Motor neuron (in vitro differentiated cells): ENCODE data around the gene ARHGAP31. TPM values are rescaled to one million over a fixed set of nuclear protein-coding genes. Genes with fewer than 3 reads are reported as not detected.
A peak's percentile ranks its signal among the peaks of the same experiment; 100 is the strongest.

Experiments used
- ATAC-seq, 8 experiments: fragments of 200-7000 bp; cut with Tn5 transposase; replicated peaks in 6 of 8; 2 replicates each; pipeline ENCODE4 v1.8.0; 2021; ENCODE audit warnings: mild to moderate bottlenecking in 8 of 8, moderate library complexity in 8 of 8
- H3K27ac ChIP-seq, 2 donors: fragments of 250-450 bp; sonication (Bioruptor Pico); 2 replicates each; pipeline ENCODE4 v1.9.0; 2021; ENCODE audit warnings: antibody characterized with exemption in 2 of 2, mild to moderate bottlenecking in 2 of 2, moderate library complexity in 1 of 2
- H3K4me1 ChIP-seq, 2 donors: fragments of 250-450 bp; sonication (Bioruptor Pico); replicated peaks in 1 of 2; 2 replicates each; pipeline ENCODE4 v1.6.1; 2021; ENCODE audit warnings: antibody characterized with exemption in 2 of 2, mild to moderate bottlenecking in 2 of 2, moderate library complexity in 1 of 2
- H3K4me3 ChIP-seq, 5 donors: fragments of 250-450 bp; sonication (Bioruptor Pico); 2 replicates each; pipeline ENCODE4 v1.9.0; 2021; ENCODE audit warnings: antibody characterized with exemption in 5 of 5, mild to moderate bottlenecking in 5 of 5, moderate library complexity in 4 of 5
- WGBS, 10 experiments: fragments of 450-650 bp; shearing (Covaris generic); methylation state at CpG; one replicate each; pipeline ENCODE4 v1.0.0; 2022; 5-methylcytosine and 5-hydroxymethylcytosine counted together
- in situ Hi-C, 9 experiments: fragments of 400-800 bp; cut with MboI; loops; one replicate each; pipeline ENCODE4 v1.15.0; 2021; ENCODE audit warnings: low sequenced_read_pairs in 9 of 9, low pct_unique_long_range_greater_than_20kb in 2 of 9; ENCODE audit not compliant: unreplicated experiment in 9 of 9
- total RNA-seq, 8 experiments: library from RNA; unstranded; fragments of 300-600 nt; gene quantifications; 2 replicates each; pipeline versions ENCODE4 v1.2.3 to v1.2.4, GENCODE V29; 2022

The ARHGAP31 gene
- total RNA-seq, 8 experiments from 2014 or later: 0.58 to 15.6 (median 3.8) TPM

GRCh38 chr3:119417771-119418512 lies 123.8 kb downstream of the ARHGAP31 start:
- in situ Hi-C loops: no loop called here
- ATAC-seq: no peak

GRCh38 chr3:119418641-119419040 lies 124.5 kb downstream of the ARHGAP31 start:
- ATAC-seq: no peak
- H3K4me3 ChIP-seq: no peak overlapping the region
- H3K4me1 ChIP-seq: no peaks in the 10 kb centered on the region
- no peak overlapping the region for H3K27ac ChIP-seq
- in situ Hi-C loops: no loop called here

More at GRCh38 chr3:119417771-119418512, 123.8 kb downstream of the ARHGAP31 start:
- no peak overlapping the region for H3K4me3 ChIP-seq
- H3K4me1 ChIP-seq: no peaks in the 10 kb centered on the region
- no peak overlapping the region for H3K27ac ChIP-seq
- WGBS, 10 experiments: 83 to 100% (median 92%) methylated on average over 1 to 6 of the region's 8 CpGs; no CpG with 5 or more reads in 3 of the 10 experiments

- Histone ChIP-seq H3K4me1 (no peaks in the 10 kb centered on the region), H3K4me3 (no peak overlapping the region), H3K27ac (no peak overlapping the region)
- ATAC-seq: no peak
- in situ Hi-C loops: no loop called here
- WGBS, 10 experiments: 0 to 100% (median 80%) methylated on average over 1 to 2 of the region's 2 CpGs; no CpG with 5 or more reads in 2 of the 10 experiments
These were observed 126.0 kb downstream of the ARHGAP31 start for GRCh38 chr3:119420196-119420595.

GRCh38 chr3:119427669-119428068 lies 133.5 kb downstream of the ARHGAP31 start:
- in situ Hi-C loops: no loop called here
- Histone ChIP-seq H3K27ac (no peak overlapping the region), H3K4me1 (no peaks in the 10 kb centered on the region), H3K4me3 (no peak overlapping the region)
- ATAC-seq: no peak
- WGBS, 10 experiments: 86 to 100% (median 100%) methylated on average over 1 of the region's 1 CpG

GRCh38 chr3:119428538-119428937 lies 134.4 kb downstream of the ARHGAP31 start:
- ATAC-seq: no peak
- in situ Hi-C loops: no loop called here
- Histone ChIP-seq H3K27ac (no peak overlapping the region), H3K4me3 (no peak overlapping the region), H3K4me1 (no peaks in the 10 kb centered on the region)
- 67 to 100% (median 93%) methylated on average over 1 of the region's 1 CpG; no CpG with 5 or more reads in 4 of the 10 experiments for WGBS, 10 experiments

GRCh38 chr3:119433613-119434325 lies 139.6 kb downstream of the ARHGAP31 start:
- Histone ChIP-seq H3K4me3 (no peak overlapping the region), H3K27ac (no peak overlapping the region), H3K4me1 (no peaks in the 10 kb centered on the region)
- 73 to 100% (median 100%) methylated on average over 1 to 3 of the region's 3 CpGs; no CpG with 5 or more reads in 1 of the 10 experiments for WGBS, 10 experiments
- ATAC-seq: no peak
- in situ Hi-C loops: no loop called here

- Histone ChIP-seq H3K27ac (no peak overlapping the region), H3K4me3 (no peak overlapping the region), H3K4me1 (no peaks in the 10 kb centered on the region)
- in situ Hi-C loops: no loop called here
- no peak for ATAC-seq
- WGBS, 10 experiments: 40 to 100% (median 93%) methylated on average over 1 to 4 of the region's 4 CpGs; no CpG with 5 or more reads in 2 of the 10 experiments
These were observed 140.5 kb downstream of the ARHGAP31 start for GRCh38 chr3:119434703-119435102.

- in situ Hi-C loops: no loop called here
These were observed 142.8 kb downstream of the ARHGAP31 start for GRCh38 chr3:119436977-119437376.

GRCh38 chr3:119437691-119438258 lies 143.6 kb downstream of the ARHGAP31 start:
- no peaks in the 10 kb centered on the region for H3K4me1 ChIP-seq
- 77 to 100% (median 89%) methylated on average over 1 to 5 of the region's 6 CpGs; no CpG with 5 or more reads in 2 of the 10 experiments for WGBS, 10 experiments
- in situ Hi-C loops: no loop called here

More at GRCh38 chr3:119436977-119437376, 142.8 kb downstream of the ARHGAP31 start:
- ATAC-seq: no peak
- 88 to 100% methylated on average over 1 of the region's 1 CpG; no CpG with 5 or more reads in 8 of the 10 experiments for WGBS, 10 experiments
- Histone ChIP-seq H3K27ac (no peak overlapping the region), H3K4me1 (no peaks in the 10 kb centered on the region), H3K4me3 (no peak overlapping the region)

GRCh38 chr3:119443179-119443578 lies 149.0 kb downstream of the ARHGAP31 start:
- no peak overlapping the region for H3K4me3 ChIP-seq
- ATAC-seq: no peak
- in situ Hi-C loops: no loop called here

More at GRCh38 chr3:119437691-119438258, 143.6 kb downstream of the ARHGAP31 start:
- ATAC-seq: no peak
- Histone ChIP-seq H3K27ac (no peak overlapping the region), H3K4me3 (no peak overlapping the region)

GRCh38 chr3:119444590-119444989 lies 150.4 kb downstream of the ARHGAP31 start:
- WGBS, 10 experiments: 93 to 100% (median 100%) methylated on average over 1 to 2 of the region's 2 CpGs; no CpG with 5 or more reads in 3 of the 10 experiments
- in situ Hi-C loops: no loop called here

More at GRCh38 chr3:119443179-119443578, 149.0 kb downstream of the ARHGAP31 start:
- no peaks in the 10 kb centered on the region for H3K4me1 ChIP-seq
- H3K27ac ChIP-seq: no peak overlapping the region

GRCh38 chr3:119453822-119454221 lies 159.6 kb downstream of the ARHGAP31 start:
- Histone ChIP-seq H3K4me1 (peaks cover 4 to 5% of the 10 kb centered on the region in 2 donors), H3K4me3 (no peak overlapping the region), H3K27ac (no peak overlapping the region)
- in situ Hi-C loops: loop anchor here in 1 of 9 experiments (25.0 kb wide), 1 partner anchor 233 kb away; the partner anchor contains the start of gene COX17
- peak in 4 of 8 experiments; percentile 6 to 91 (median 52) for ATAC-seq
- 0 to 100% (median 33%) methylated on average over 1 of the region's 1 CpG; no CpG with 5 or more reads in 3 of the 10 experiments for whole genome bisulfite sequencing, 10 experiments

More at GRCh38 chr3:119444590-119444989, 150.4 kb downstream of the ARHGAP31 start:
- Histone ChIP-seq H3K27ac (no peak overlapping the region), H3K4me3 (no peak overlapping the region), H3K4me1 (no peaks in the 10 kb centered on the region)
- no peak for ATAC-seq

GRCh38 chr3:119456469-119456868 lies 162.3 kb downstream of the ARHGAP31 start:
- no peak for ATAC-seq
- no peak overlapping the region for H3K4me3 ChIP-seq
- 100% methylated on average over 1 of the region's 1 CpG; no CpG with 5 or more reads in 5 of the 10 experiments for WGBS, 10 experiments
- H3K4me1 ChIP-seq: peaks cover 5 to 8% of the 10 kb centered on the region in 2 donors
- no peak overlapping the region for H3K27ac ChIP-seq
- in situ Hi-C loops: loop anchor here in 1 of 9 experiments (25.0 kb wide), 1 partner anchor 231 kb away; the partner anchor contains the start of gene COX17
